ENCODE measurements around the gene PRDM8.
"Not testable (repeated sequence)": the region's sequence is repeated elsewhere in the genome, so short reads cannot be mapped to it uniquely, and the experiment has no call there.

Gene PRDM8

GRCh38 chr4:80196922-80197573, at the start of gene PRDM8:
Gene PRDM8, plus strand, starts transcription at chr4:80197503. Its CDS starts 2,578 bp downstream, at chr4:80200081.
- no peak for DNase-seq (ENCODE audit: low read depth, low spot score)

- DNase-seq (ENCODE audit: low read depth, low spot score), result no peak
Observed at GRCh38 chr4:80150387-80151180, 46.7 kb upstream of the PRDM8 start.

- no peak for DNase-seq (ENCODE audit: low read depth, low spot score)
Observed at GRCh38 chr4:80151981-80152380, 45.3 kb upstream of the PRDM8 start.

- no peak for DNase-seq (ENCODE audit: low read depth, low spot score)
Observed at GRCh38 chr4:80153874-80154544, 43.3 kb upstream of the PRDM8 start.

- no peak for DNase-seq (ENCODE audit: low read depth, low spot score)
Observed at GRCh38 chr4:80154545-80154933, 42.8 kb upstream of the PRDM8 start.

GRCh38 chr4:80155316-80155982, 41.9 kb upstream of the PRDM8 start:
- DNase-seq (ENCODE audit: low read depth, low spot score), result no peak

- no peak for DNase-seq (ENCODE audit: low read depth, low spot score)
Observed at GRCh38 chr4:80156410-80156809, 40.9 kb upstream of the PRDM8 start.

GRCh38 chr4:80161413-80162058, 35.8 kb upstream of the PRDM8 start:
- DNase-seq (ENCODE audit: low read depth, low spot score), result no peak

GRCh38 chr4:80162418-80162817, 34.9 kb upstream of the PRDM8 start:
- DNase-seq (ENCODE audit: low read depth, low spot score), result no peak

GRCh38 chr4:80165855-80166254, 31.4 kb upstream of the PRDM8 start:
- DNase-seq (ENCODE audit: low read depth, low spot score), result no peak

GRCh38 chr4:80171251-80171650, 26.1 kb upstream of the PRDM8 start:
- DNase-seq (ENCODE audit: low read depth, low spot score), result no peak

GRCh38 chr4:80171656-80172055, 25.6 kb upstream of the PRDM8 start:
- DNase-seq (ENCODE audit: low read depth, low spot score), result no peak

- no peak for DNase-seq (ENCODE audit: low read depth, low spot score)
Observed at GRCh38 chr4:80172203-80172602, 25.1 kb upstream of the PRDM8 start.

- no peak for DNase-seq (ENCODE audit: low read depth, low spot score)
Observed at GRCh38 chr4:80173401-80173800, 23.9 kb upstream of the PRDM8 start.

- no peak for DNase-seq (ENCODE audit: low read depth, low spot score)
Observed at GRCh38 chr4:80173841-80174240, 23.5 kb upstream of the PRDM8 start.

- not testable (repeated sequence) for DNase-seq (ENCODE audit: low read depth, low spot score)
Observed at GRCh38 chr4:80177793-80178192, 19.5 kb upstream of the PRDM8 start.

- no peak for DNase-seq (ENCODE audit: low read depth, low spot score)
Observed at GRCh38 chr4:80178964-80179363, 18.3 kb upstream of the PRDM8 start.

- no peak for DNase-seq (ENCODE audit: low read depth, low spot score)
Observed at GRCh38 chr4:80179637-80180161, 17.6 kb upstream of the PRDM8 start.

GRCh38 chr4:80180743-80181142, 16.6 kb upstream of the PRDM8 start:
- no peak for DNase-seq (ENCODE audit: low read depth, low spot score)

- no peak for DNase-seq (ENCODE audit: low read depth, low spot score)
Observed at GRCh38 chr4:80182237-80182866, 15.0 kb upstream of the PRDM8 start.
